ENCODE results near the gene GGT5. TPM values are rescaled to one million over a fixed set of nuclear protein-coding genes. Genes with fewer than 3 reads are reported as not detected.
"Not testable (repeated sequence)": the region's sequence is repeated elsewhere in the genome, so short reads cannot be mapped to it uniquely, and the experiment has no call there.

The GGT5 gene
- total and polyA plus RNA-seq, 9 donors, result 4.6 to 34.0 (median 21.4) TPM

DNA sequence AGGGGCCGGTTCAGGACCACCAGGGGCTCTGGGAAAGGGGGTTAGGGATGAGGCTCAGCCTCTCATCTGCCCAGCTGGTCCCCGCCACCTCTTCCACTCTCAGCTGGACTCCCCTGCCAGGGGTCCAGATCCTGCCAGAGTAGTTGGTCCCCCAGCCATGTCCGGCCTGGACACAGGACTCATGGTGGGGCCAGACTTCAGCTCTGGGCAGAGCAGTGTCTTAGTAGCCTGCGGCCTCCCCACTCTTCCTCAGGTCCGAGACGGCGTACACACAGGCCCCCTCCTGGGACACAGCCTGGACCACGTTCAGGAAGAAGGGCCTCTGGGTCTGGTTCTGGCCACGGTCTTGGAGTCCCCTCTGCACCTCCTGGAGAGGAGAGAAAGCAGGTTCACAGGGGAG is 25.1 kb downstream of the GGT5 start:
- H3K36me3 ChIP-seq, result no peaks in the 10 kb centered on the region
- H3K27me3 ChIP-seq, result no peaks in the 10 kb centered on the region
- H3K4me3 ChIP-seq, result no peak overlapping the region

DNA sequence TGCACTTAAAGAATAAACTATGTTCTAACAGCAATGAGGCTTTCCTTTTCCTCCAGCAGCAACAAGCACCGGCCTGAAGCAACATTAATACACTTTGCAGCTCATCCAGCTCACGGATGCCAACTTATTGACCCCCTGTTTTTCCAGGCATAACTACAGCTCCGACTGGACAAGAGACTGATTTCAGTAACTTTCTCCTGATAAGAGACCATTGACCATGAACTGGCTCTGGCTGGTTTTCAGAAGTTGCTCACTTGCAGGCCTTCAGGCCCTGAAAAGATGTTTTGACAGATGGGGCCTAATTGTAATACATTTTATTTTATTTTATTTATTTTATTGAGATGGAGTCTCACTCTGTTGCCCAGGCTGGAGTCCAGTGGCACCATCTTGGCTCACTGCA is 27.5 kb downstream of the GGT5 start:
- DNase-seq, result no peak

More for the DNA sequence above, 25.1 kb downstream of the GGT5 start:
- Histone ChIP-seq H3K9me3 (peaks cover 0 to 4% of the 10 kb centered on the region in 2 donors), H3K4me1 (ENCODE audit: insufficient read depth) (no peaks in the 10 kb centered on the region), H3K27ac (no peak overlapping the region)
- intact Hi-C loops (cut with DNase I), result no loop called here
- no peak for DNase-seq
- 90 to 94% (median 90%) methylated on average over 9 of the region's 9 CpGs for WGBS, 3 donors
- TF ChIP-seq POLR2A (IDR thresholded peaks at IDR 0.05), result no peak
- no peak for TF ChIP-seq EP300 (IDR thresholded peaks at IDR 0.05)
- TF ChIP-seq, protein P1, sequence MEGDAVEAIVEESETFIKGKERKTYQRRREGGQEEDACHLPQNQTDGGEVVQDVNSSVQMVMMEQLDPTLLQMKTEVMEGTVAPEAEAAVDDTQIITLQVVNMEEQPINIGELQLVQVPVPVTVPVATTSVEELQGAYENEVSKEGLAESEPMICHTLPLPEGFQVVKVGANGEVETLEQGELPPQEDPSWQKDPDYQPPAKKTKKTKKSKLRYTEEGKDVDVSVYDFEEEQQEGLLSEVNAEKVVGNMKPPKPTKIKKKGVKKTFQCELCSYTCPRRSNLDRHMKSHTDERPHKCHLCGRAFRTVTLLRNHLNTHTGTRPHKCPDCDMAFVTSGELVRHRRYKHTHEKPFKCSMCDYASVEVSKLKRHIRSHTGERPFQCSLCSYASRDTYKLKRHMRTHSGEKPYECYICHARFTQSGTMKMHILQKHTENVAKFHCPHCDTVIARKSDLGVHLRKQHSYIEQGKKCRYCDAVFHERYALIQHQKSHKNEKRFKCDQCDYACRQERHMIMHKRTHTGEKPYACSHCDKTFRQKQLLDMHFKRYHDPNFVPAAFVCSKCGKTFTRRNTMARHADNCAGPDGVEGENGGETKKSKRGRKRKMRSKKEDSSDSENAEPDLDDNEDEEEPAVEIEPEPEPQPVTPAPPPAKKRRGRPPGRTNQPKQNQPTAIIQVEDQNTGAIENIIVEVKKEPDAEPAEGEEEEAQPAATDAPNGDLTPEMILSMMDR (IDR thresholded peaks at IDR 0.05), result no peak

DNA sequence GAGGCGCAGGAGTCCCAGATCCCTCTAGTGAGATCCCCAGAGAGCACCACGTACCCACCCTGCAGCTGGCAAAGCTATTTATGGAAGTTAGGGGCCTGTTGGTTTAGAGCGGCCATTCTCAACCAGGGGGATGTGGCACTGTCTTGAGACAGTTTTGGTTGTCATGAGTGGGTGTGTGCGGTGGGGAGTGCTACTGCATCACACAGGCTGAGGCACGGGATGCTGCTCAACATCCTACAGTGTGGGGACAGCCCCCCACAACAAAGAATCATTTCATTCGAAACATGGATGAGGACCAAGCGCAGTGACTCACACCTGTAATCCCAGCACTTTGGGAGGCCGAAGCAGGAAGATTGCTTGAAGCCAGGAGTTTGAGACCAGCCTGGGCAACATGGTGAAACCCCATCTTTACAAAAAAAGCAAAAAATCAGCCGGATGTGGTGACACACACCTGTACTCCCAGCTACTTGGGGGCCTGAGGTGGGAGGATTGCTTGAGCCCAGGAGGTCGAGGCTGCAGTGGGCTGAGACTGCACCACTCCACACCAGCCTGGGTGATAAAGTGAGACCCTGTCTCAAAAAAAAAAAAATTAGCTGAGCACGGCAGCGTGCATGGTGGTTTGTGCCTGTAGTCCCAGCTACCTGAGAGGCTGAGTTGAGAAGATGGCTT is 28.2 kb downstream of the GGT5 start:
- Histone ChIP-seq H3K36me3 (no peaks in the 10 kb centered on the region), H3K4me3 (no peak overlapping the region), H3K27me3 (no peaks in the 10 kb centered on the region), H3K9me3 (no peaks in the 10 kb centered on the region), H3K4me1 (ENCODE audit: insufficient read depth) (no peaks in the 10 kb centered on the region), H3K27ac (no peak overlapping the region)
- no peak for TF ChIP-seq POLR2A (IDR thresholded peaks at IDR 0.05)
- TF ChIP-seq, protein P1 (IDR thresholded peaks at IDR 0.05), result no peak
- TF ChIP-seq EP300 (IDR thresholded peaks at IDR 0.05), result no peak
- intact Hi-C loops (cut with DNase I), result no loop called here
- DNase-seq, result no peak
- 87 to 91% (median 89%) methylated on average over 12 of the region's 12 CpGs for WGBS, 3 donors

More for the DNA sequence above, 27.5 kb downstream of the GGT5 start:
- H3K27ac ChIP-seq, result no peak overlapping the region
- WGBS, 3 donors, result 16 to 37% (median 33%) methylated on average over 3 of the region's 3 CpGs
- no peaks in the 10 kb centered on the region for H3K36me3 ChIP-seq
- H3K27me3 ChIP-seq, result no peaks in the 10 kb centered on the region
- TF ChIP-seq, protein P1 (IDR thresholded peaks at IDR 0.05), result no peak
- TF ChIP-seq EP300 (IDR thresholded peaks at IDR 0.05), result no peak
- no peak for TF ChIP-seq POLR2A (IDR thresholded peaks at IDR 0.05)
- intact Hi-C loops (cut with DNase I), result no loop called here
- no peaks in the 10 kb centered on the region for H3K4me1 ChIP-seq (ENCODE audit: insufficient read depth)
- no peaks in the 10 kb centered on the region for H3K9me3 ChIP-seq
- no peak overlapping the region for H3K4me3 ChIP-seq

DNA sequence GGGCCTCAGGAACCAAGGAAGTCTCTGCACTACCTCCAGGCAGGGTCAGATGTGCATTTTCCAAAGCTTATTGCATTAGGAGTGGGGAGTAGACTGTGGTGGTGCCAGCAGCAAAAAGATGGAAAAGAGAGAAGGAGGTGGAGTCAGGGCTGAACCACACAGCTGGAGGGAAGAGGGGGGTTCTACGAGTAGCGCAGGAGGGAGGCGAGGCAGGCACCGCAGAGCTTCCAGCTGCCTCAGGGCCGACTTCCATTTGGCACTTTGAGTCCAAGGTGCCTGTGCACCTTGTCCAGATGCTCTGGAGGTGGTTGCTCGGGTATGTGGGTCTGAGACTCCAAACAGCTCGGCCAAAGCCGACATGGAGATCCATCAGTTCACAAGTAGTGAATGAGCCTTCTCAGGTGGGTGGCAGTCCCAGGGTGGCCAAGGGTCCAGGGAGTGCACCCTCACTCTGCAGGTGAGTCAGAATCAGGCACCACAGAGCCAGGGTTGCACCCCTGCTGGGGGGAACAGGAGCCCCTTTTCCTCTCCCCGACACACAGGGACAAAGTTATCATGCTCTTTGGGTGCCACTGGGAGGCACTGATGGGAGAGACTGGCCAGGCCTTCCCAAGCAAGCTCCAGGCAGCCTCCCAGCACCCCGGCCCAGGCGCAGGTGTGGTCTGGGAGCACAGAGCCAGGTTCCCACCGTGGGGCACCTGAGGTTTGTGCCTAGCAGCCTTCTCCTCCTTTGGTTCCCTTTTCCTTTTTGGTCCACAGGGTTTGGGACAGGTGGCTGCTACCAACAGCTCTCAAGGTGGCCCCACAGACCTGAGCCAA is 30.2 kb downstream of the GGT5 start:
- Histone ChIP-seq H3K27ac (no peak overlapping the region), H3K36me3 (no peaks in the 10 kb centered on the region), H3K9me3 (no peaks in the 10 kb centered on the region), H3K27me3 (no peaks in the 10 kb centered on the region), H3K4me1 (ENCODE audit: insufficient read depth) (no peaks in the 10 kb centered on the region), H3K4me3 (no peak overlapping the region)
- DNase-seq, result no peak
- TF ChIP-seq, protein P1 (IDR thresholded peaks at IDR 0.05), result no peak
- TF ChIP-seq POLR2A (IDR thresholded peaks at IDR 0.05), result no peak
- TF ChIP-seq EP300 (IDR thresholded peaks at IDR 0.05), result no peak
- 72 to 77% (median 73%) methylated on average over 12 of the region's 12 CpGs for WGBS, 3 donors
- intact Hi-C loops (cut with DNase I), result no loop called here

DNA sequence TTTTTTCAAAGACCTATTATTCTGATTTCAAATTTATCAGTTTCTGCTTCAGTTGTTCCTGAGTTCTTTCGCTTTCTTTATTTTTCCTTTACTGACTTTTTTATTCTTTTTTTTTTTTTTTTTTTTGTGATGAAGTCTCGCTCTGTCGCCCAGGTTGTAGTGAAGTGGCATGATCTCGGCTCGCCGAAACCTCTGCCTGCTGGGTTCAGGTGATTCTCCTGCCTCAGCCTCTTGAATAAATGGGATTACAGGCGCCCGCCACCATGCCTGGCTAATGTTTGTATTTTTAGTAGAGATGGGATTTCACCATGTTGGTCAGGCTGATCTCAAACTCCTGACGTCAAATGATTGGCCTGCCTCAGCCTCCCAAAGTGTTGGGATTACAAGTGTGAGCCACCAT is 31.8 kb downstream of the GGT5 start:
- DNase-seq; H3K4me3 ChIP-seq; H3K9me3 ChIP-seq; intact Hi-C loops (cut with DNase I); H3K4me1 ChIP-seq (ENCODE audit: insufficient read depth); H3K27me3 ChIP-seq; H3K27ac ChIP-seq; H3K36me3 ChIP-seq: not testable (repeated sequence)
- WGBS, 3 donors, result 93 to 97% (median 96%) methylated on average over 9 of the region's 9 CpGs

DNA sequence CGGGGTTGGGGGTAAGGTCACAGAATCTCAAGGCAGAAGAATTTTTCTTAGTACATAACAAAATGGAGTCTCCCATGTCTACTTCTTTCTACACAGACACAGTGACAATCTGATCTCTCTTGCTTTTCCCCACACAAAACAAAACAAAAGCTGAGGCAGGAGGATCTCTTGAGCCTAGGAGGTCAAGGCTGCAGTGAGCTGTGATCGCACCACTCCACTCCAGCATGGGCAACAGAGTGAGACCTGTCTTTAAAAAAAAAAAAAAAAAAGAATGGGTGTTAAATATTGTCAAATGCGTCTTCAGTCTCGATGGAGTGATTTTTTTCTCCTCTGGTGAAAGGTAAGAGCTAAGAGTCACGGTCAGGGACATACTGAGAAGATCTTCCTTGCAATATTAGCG is 33.2 kb downstream of the GGT5 start:
- H3K4me1 ChIP-seq (ENCODE audit: insufficient read depth); H3K27ac ChIP-seq; DNase-seq; intact Hi-C loops (cut with DNase I); H3K27me3 ChIP-seq; H3K4me3 ChIP-seq; H3K36me3 ChIP-seq; H3K9me3 ChIP-seq: not testable (repeated sequence)
- 71 to 79% (median 76%) methylated on average over 5 of the region's 6 CpGs for WGBS, 3 donors

DNA sequence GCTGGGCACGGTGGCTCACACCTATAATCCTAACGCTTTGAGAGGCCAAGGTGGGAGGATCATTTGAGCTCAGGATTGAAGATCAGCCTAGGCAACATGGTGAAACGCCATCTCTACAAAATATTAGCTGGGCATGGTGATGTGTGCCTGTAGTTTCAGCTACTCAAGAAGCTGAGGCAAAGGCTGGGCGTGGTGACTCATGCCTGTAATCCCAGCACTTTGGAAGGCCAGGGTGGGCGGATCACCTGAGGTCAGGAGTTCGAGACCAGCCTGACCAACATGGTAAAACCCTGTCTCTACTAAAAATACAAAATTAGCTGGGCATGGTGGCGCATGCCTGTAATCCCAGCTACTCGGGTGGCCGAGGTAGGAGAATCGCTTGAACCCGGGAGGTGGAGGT is 34.5 kb downstream of the GGT5 start:
- H3K4me1 ChIP-seq (ENCODE audit: insufficient read depth), result not testable (repeated sequence)

More for the DNA sequence above, 34.5 kb downstream of the GGT5 start:
- H3K27me3 ChIP-seq; H3K27ac ChIP-seq; H3K9me3 ChIP-seq; intact Hi-C loops (cut with DNase I); H3K4me3 ChIP-seq; H3K36me3 ChIP-seq; DNase-seq: not testable (repeated sequence)
- 94 to 96% (median 95%) methylated on average over 11 of the region's 11 CpGs for WGBS, 3 donors
